ENCODE measurements around the gene EPN2.

- TF ChIP-seq CTCF (IDR thresholded peaks at IDR 0.05; ENCODE audit: poor library complexity) (no peak), EZH2phosphoT487 (IDR thresholded peaks at IDR 0.05; ENCODE audit: low read depth, severe bottlenecking, unreplicated experiment) (no peak)
These were observed 85.0 kb downstream of the EPN2 start for GRCh38 chr17:19322129-19322505.

Data from hepatocyte (in vitro differentiated cells).